Lung (tissue), 12 donors: ENCODE results near the gene RRAGD. TPM values are rescaled to one million over a fixed set of nuclear protein-coding genes. Genes with fewer than 3 reads are reported as not detected.

Experiments
- ATAC-seq: fragments of 200-7000 bp; cut with Tn5 transposase; one replicate; pipeline ENCODE4 v1.9.1; 2020; ENCODE audit warnings: moderate number of reproducible peaks; ENCODE audit not compliant: insufficient read depth, low FRiP score
- DNase-seq, 3 donors: peaks; one replicate each; pipeline ENCODE4 v3.0.0-alpha.2; 2013 to 2017
- H3K27ac ChIP-seq, 2 donors: one replicate each; pipeline ENCODE4 v1.5.1; 2013; ENCODE audit warnings: mild to moderate bottlenecking in 2 of 2, moderate library complexity in 2 of 2, control low read depth in 1 of 2, inconsistent platforms in 1 of 2, low read depth in 1 of 2, low read length in 1 of 2
- H3K27me3 ChIP-seq, 3 donors: one replicate each; pipeline ENCODE4 v1.5.1; 2013; ENCODE audit warnings: low read length in 2 of 3; ENCODE audit not compliant: control insufficient read depth in 3 of 3, insufficient read depth in 3 of 3
- H3K36me3 ChIP-seq, 4 donors: one replicate each; pipeline ENCODE4 v1.5.1; 2013; ENCODE audit warnings: low read length in 4 of 4, mild to moderate bottlenecking in 1 of 4, moderate library complexity in 1 of 4; ENCODE audit not compliant: control insufficient read depth in 4 of 4, insufficient read depth in 4 of 4
- H3K4me1 ChIP-seq, 5 donors: one replicate each; pipeline ENCODE4 v1.5.1; 2013; ENCODE audit warnings: low read length in 5 of 5, mild to moderate bottlenecking in 2 of 5, moderate library complexity in 1 of 5; ENCODE audit not compliant: control insufficient read depth in 5 of 5, insufficient read depth in 5 of 5
- H3K4me3 ChIP-seq: one replicate; pipeline ENCODE4 v1.5.1; 2013; ENCODE audit warnings: mild to moderate bottlenecking, control low read depth, moderate library complexity
- H3K9ac ChIP-seq, 2 donors: one replicate each; pipeline ENCODE4 v1.5.1; 2013; ENCODE audit warnings: low read length in 2 of 2, control low read depth in 1 of 2; ENCODE audit not compliant: insufficient read depth in 1 of 2
- H3K9me3 ChIP-seq, 4 donors: one replicate each; pipeline ENCODE4 v1.5.1; 2013; ENCODE audit warnings: low read length in 3 of 4, mild to moderate bottlenecking in 1 of 4, moderate library complexity in 1 of 4; ENCODE audit not compliant: control insufficient read depth in 4 of 4, insufficient read depth in 3 of 4
- CTCF ChIP-seq: IDR thresholded peaks from 2 replicates; pipeline ENCODE4 v1.5.1; 2012; ENCODE audit warnings: mild to moderate bottlenecking; ENCODE audit errors: control extremely low read depth, extremely low read depth
- WGBS, 2 donors: extraction: QIAGEN DNeasy Blood & Tissue Kit; methylation state at CpG; one replicate each; pipeline ENCODE4 v1.1.7; 2013; 5-methylcytosine and 5-hydroxymethylcytosine counted together
- polyA plus RNA-seq, 2 donors: library from polyadenylated mRNA; stranded (reverse); fragments of 200-250 nt; gene quantifications; one replicate each; pipeline ENCODE4 v1.2.1, GENCODE V29; 2013
- total RNA-seq, 2 donors: library from RNA; depleted of rRNA in 1 of 2; stranded (reverse); fragments of >200 nt in 1 of 2; gene quantifications; one replicate each; pipeline ENCODE4 v1.2.1, GENCODE V29; 2014 to 2021
- donor health status: control.
- donor health status: control.
- donor health status: Bipolar disorder and iron deficiency.
- donor health status: healthy.
- donor health status: DM: yes; HTN: yes; CAD: no.

RRAGD gene
- total and polyA plus RNA-seq, 4 donors: 12.7 to 40.2 (median 16.8) TPM

- Histone ChIP-seq H3K9me3 (no peaks in the 10 kb centered on the region), H3K4me3 (peak within 1 kb of the TSS; percentile 91), H3K36me3 (no peaks in the 10 kb centered on the region), H3K27ac (peak within 1 kb of the TSS; percentile 100), H3K4me1 (peaks cover 0 to 24% (median 11%) of the 10 kb centered on the region in 5 donors), H3K27me3 (no peaks in the 10 kb centered on the region), H3K9ac (peak within 1 kb of the TSS; percentile 94 to 98)
- WGBS, 2 donors: 0% methylated on average over 78 to 102 of the region's 102 CpGs
- ATAC-seq (peak; percentile 97), DNase-seq (peak; percentile 90 to 94 (median 93))
- no peak for TF ChIP-seq CTCF
These were observed 59.6 kb downstream of the RRAGD start, which contains the start of gene UBE2J1 for GRCh38 chr6:89352278-89353117. Gene UBE2J1, minus strand, starts transcription at chr6:89352722. Its CDS starts 153 bp downstream, at chr6:89352569.

DNA sequence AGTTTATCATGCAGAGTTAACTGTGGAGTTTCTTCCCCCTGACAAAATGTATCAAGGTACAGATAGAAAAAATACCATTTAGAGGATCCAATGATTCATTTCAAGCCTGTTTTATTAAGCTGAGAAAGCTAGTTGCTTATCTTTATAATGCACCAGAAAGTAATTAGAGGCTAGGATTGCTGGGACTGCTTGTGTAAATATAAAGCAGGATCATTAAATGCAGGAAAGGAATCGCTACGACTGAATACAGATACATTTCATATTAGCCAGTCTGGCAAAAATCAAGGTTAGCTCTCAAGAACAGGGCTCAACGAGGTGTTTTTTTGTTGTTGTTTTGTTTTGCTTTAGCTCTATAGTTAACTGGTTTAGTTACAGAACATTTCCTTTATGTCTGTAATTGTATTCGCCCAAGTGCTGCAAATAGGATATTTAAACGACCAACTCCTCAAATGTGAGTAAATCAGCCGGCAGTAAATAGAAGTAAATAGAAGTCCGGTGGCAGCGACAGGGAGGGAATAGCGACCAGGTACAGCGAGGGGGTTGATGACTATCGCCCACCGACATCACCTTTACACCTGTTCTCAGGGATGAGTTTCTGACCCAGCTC, 60.3 kb downstream of the RRAGD start:
- H3K4me3 ChIP-seq: peak overlapping the region; percentile 91
- no peak for TF ChIP-seq CTCF
- no peaks in the 10 kb centered on the region for H3K36me3 ChIP-seq
- no peak for ATAC-seq
- DNase-seq: peak in 2 of 3 donors; percentile 41 to 70
- peak overlapping the region; percentile 94 to 98 for H3K9ac ChIP-seq
- no peaks in the 10 kb centered on the region for H3K27me3 ChIP-seq
- no peaks in the 10 kb centered on the region for H3K9me3 ChIP-seq
- H3K27ac ChIP-seq: peak overlapping the region; percentile 100
- WGBS, 2 donors: 0 to 1% methylated on average over 12 of the region's 12 CpGs
- peaks cover 0 to 24% (median 11%) of the 10 kb centered on the region in 5 donors for H3K4me1 ChIP-seq

DNA sequence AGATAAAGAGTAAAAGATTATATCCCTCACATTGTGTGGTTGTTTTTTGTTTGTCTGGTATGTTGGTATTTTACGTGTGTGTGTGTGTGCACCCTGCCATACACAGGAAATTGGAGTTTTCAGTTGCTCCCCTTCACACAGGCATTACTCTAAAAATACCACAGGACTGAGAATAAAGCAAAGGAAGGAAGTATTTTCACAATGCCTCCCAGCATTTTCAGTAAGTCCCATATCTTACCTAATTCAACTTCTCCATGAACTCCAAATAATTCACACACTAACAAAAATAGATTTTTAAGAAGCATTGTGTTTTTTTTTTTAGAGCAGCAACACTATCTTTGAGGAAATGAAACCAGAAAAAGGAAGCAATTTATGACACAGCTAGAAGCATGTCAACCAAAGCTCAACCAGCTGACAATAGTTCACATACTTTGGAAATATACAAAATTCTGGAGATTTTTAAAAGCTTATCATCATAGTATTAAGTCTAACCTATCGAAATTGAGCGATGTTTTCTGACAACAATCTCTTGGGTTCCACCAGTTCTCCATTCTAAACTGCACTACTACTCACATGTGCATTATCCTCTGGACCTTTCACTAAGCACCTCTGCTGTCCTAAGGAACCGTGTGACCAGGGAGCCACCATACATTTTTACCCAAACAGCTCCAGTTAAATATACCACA, 61.6 kb downstream of the RRAGD start:
- 9 to 32% methylated on average over 4 of the region's 4 CpGs for WGBS, 2 donors
- TF ChIP-seq CTCF: no peak
- H3K9ac ChIP-seq: peak overlapping the region in 1 of 2 donors; percentile 50
- no peaks in the 10 kb centered on the region for H3K27me3 ChIP-seq
- peaks cover 3 to 24% (median 13%) of the 10 kb centered on the region in 5 donors for H3K4me1 ChIP-seq
- no peak overlapping the region for H3K4me3 ChIP-seq
- DNase-seq (peak in 2 of 3 donors; percentile 30 to 34), ATAC-seq (peak; percentile 5)
- H3K27ac ChIP-seq: peak overlapping the region; percentile 49 to 69
- H3K9me3 ChIP-seq: no peaks in the 10 kb centered on the region
- no peaks in the 10 kb centered on the region for H3K36me3 ChIP-seq
